ENCODE measurements around the gene ATP4A.

Gene ATP4A

DNA sequence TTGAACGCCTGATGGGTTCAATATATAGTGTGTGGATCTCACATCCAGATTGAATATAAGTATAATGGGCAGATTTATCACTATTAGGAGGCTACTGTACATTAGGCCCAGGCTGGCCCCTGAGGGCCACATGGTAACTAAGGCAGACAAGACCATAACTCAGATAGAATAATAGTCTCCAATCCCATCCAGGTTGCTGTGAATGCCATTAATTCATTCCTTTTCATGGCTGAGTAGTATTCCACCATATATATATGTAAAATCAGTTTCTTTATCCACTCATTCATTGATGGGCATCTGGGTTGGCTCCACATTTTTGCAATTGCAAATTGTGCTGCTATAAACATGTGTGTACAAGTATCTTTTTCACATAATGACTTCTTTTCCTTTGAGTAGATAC lies 14.5 kb upstream of the ATP4A start:
- H3K27ac Mint-ChIP-seq, result no peak overlapping the region
- H3K4me1 Mint-ChIP-seq, result no peaks in the 10 kb centered on the region
- H3K4me3 Mint-ChIP-seq, result no peak overlapping the region
- H3K36me3 Mint-ChIP-seq (ENCODE audit: low read depth), result no peaks in the 10 kb centered on the region
- peaks cover 15% of the 10 kb centered on the region for H3K27me3 Mint-ChIP-seq (ENCODE audit: low read depth, poor library complexity)
- H3K9me3 Mint-ChIP-seq, result peaks cover 57% of the 10 kb centered on the region
- DNase-seq, result no peak
- TF ChIP-seq, protein P1, sequence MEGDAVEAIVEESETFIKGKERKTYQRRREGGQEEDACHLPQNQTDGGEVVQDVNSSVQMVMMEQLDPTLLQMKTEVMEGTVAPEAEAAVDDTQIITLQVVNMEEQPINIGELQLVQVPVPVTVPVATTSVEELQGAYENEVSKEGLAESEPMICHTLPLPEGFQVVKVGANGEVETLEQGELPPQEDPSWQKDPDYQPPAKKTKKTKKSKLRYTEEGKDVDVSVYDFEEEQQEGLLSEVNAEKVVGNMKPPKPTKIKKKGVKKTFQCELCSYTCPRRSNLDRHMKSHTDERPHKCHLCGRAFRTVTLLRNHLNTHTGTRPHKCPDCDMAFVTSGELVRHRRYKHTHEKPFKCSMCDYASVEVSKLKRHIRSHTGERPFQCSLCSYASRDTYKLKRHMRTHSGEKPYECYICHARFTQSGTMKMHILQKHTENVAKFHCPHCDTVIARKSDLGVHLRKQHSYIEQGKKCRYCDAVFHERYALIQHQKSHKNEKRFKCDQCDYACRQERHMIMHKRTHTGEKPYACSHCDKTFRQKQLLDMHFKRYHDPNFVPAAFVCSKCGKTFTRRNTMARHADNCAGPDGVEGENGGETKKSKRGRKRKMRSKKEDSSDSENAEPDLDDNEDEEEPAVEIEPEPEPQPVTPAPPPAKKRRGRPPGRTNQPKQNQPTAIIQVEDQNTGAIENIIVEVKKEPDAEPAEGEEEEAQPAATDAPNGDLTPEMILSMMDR (IDR thresholded peaks at IDR 0.05), result no peak

DNA sequence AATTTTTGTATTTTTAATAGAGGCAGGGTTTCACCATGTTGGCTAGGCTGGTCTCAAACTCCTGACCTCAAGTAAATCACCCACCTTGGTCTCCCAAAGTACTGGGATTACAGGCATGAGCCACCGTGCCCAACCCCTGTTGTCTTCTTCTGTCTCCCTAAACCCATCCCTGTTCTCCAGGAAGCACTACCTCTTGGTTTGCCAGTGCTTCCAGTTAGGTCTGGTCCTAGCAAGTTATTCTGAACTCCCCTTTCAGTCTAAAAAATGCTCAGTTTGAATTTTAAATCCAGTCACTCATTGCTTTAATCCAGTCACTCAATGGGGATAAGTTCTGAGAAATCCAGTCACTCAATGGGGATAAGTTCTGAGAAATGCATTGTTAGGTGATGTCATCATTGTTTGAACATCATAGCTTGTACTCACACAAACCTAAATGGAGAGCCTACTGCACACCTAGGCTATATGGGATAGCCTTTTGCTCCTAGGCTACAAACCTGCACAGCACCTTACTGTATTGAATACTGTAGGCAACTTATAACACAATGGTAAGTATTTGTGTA lies 8.0 kb upstream of the ATP4A start:
- TF ChIP-seq, protein P1 (IDR thresholded peaks at IDR 0.05), result no peak
- Mint-ChIP-seq H3K4me1 (peaks cover 7% of the 10 kb centered on the region), H3K27me3 (ENCODE audit: low read depth, poor library complexity) (peaks cover 34% of the 10 kb centered on the region), H3K4me3 (no peak overlapping the region), H3K36me3 (ENCODE audit: low read depth) (no peaks in the 10 kb centered on the region), H3K9me3 (peaks cover 25% of the 10 kb centered on the region), H3K27ac (no peak overlapping the region)
- no peak for DNase-seq

DNA sequence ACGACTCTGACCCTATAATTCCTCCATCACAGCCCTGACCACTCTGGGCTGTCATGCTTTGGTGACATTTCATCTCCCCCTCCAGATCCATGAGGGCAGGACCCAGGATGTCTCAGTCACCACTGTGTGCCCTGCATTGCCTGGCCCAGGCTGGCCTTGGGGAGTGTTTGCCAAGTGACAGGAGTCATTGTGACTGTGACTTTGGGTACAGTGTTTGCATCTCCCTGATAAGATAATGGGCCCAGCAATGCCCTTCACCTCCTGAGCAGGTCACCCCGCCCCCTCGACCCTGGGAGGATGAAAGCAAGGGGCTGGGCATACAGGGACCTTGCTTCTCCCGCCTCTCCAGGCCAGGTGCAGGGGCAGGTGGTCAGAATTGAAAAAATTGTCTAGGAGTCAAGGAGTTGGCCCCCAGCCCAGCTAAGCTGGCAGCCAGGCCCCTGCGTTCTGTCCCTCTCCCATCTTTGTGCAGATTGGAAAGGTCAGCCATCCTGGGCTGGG lies 5.9 kb upstream of the ATP4A start:
- no peak for DNase-seq
- Mint-ChIP-seq H3K4me1 (peaks cover 7% of the 10 kb centered on the region), H3K9me3 (peaks cover 4% of the 10 kb centered on the region), H3K27me3 (ENCODE audit: low read depth, poor library complexity) (peaks cover 40% of the 10 kb centered on the region), H3K27ac (no peak overlapping the region), H3K36me3 (ENCODE audit: low read depth) (no peaks in the 10 kb centered on the region), H3K4me3 (no peak overlapping the region)
- TF ChIP-seq, protein P1 (IDR thresholded peaks at IDR 0.05), result no peak

DNA sequence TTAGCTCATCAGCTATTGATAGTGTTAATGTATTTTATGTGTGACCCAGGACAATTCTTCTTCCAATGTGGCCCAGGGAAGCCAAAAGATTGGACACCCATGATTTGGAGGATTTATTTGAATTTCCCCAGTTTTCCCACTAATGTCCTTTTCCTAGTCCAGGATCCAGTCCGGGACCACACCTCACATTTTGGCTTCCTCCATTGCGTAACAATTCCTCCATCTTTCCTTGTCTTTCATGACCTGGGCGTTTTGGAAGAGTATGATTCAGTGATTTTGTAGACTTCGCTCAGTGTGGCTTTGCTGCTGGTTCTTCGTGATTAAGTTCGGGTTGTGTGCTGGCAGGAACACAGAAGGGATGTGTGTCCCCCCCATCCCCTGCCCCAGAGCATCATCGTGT lies 3.3 kb upstream of the ATP4A start:
- Mint-ChIP-seq H3K27me3 (ENCODE audit: low read depth, poor library complexity) (peaks cover 57% of the 10 kb centered on the region), H3K4me1 (peaks cover 7% of the 10 kb centered on the region), H3K36me3 (ENCODE audit: low read depth) (no peaks in the 10 kb centered on the region), H3K9me3 (no peaks in the 10 kb centered on the region), H3K27ac (no peak overlapping the region), H3K4me3 (no peak overlapping the region)
- no peak for DNase-seq
- TF ChIP-seq, protein P1 (IDR thresholded peaks at IDR 0.05), result no peak

DNA sequence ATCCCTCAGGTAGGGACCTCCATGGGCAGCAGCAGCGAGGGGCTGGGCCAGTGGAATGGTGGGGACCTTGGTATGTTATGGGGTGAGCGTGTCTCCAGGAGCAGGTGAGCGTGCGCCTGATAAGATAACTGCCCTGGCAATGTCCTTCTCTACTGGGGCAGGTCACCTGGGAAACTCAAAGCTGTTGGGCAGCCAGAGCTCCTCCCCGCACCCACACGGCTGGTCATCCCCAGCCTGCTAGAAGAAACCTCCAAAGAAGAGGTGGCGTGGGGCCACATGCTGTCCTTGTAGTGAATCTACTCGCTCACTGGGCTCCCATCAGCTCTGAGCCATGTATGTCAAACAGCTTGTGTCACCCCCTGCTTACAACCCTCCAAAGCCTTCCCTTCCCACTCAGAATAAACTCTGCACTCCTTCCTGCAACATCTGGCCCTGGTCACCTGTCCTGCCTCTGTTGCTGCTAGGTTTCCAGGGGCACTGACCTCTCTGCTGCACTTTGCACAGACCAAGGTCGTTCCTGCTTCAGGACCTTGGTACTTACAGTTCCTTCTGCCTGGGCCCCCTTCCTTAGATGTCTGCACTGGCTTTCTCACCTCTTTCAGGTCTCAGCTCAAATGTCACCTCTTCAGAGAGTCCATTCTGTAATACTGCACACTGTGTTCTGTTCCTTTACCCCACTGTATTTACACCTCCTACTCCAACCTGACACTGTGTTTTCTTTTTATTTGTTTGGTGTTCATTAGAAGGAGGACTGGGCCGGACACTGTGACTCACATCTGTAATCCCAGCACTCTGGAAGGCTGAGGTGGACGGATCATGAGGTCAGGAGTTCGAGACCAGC lies 1.8 kb upstream of the ATP4A start:
- no peaks in the 10 kb centered on the region for H3K9me3 Mint-ChIP-seq
- H3K36me3 Mint-ChIP-seq (ENCODE audit: low read depth), result no peaks in the 10 kb centered on the region
- H3K27me3 Mint-ChIP-seq (ENCODE audit: low read depth, poor library complexity), result peaks cover 59% of the 10 kb centered on the region
- H3K4me1 Mint-ChIP-seq, result peaks cover 7% of the 10 kb centered on the region
- no peak overlapping the region for H3K27ac Mint-ChIP-seq
- no peak overlapping the region for H3K4me3 Mint-ChIP-seq
- DNase-seq, result no peak
- TF ChIP-seq, protein P1 (IDR thresholded peaks at IDR 0.05), result no peak
